HG03354 (cell line): ENCODE results near the gene RNF114.

Experiments
- ATAC-seq: cut with Tn5 transposase; IDR thresholded peaks from one replicate; pipeline ENCODE4 v1.9.1; 2021; ENCODE audit warnings: mild to moderate bottlenecking; ENCODE audit not compliant: unreplicated experiment, poor library complexity, severe bottlenecking

RNF114 gene

GRCh38 chr20:50001784-50002311, 65.7 kb downstream of the RNF114 start:
- ATAC-seq, result no peak

DNA sequence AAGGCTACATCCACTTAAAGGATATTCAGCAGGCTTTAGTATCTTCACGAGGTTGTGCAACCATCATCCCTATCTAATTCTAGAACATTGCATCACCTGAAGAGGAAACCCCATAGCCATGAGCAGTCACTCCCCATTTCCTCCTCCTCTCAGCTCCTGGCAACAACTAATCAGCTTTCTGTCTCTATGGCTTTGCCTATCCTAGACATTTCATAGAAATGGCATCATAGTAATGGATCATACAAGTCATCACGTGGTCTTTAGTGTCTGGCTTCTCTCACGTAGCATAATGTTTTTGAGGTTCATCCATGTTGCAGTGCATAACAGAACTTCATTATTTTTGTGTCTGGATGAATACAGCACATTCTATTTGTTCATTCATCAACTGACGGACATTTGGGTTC, 67.1 kb downstream of the RNF114 start:
- no peak for ATAC-seq
